GM13977 (cell line): Measurements from ENCODE around the gene SSR4.

ENCODE experiments used
- DNase-seq: peaks from one replicate; pipeline ENCODE4 v3.0.0; 2012; ENCODE audit warnings: low spot score
- in situ Hi-C: fragments of 300-500 bp; cut with MboI; formaldehyde crosslinking; loops from one replicate; pipeline ENCODE4 v1.12.0; 2022; ENCODE audit warnings: low sequenced_read_pairs, low pct_unique_long_range_greater_than_20kb, mixed read lengths, inconsistent platforms; ENCODE audit not compliant: unreplicated experiment
- TF ChIP-seq, protein P1 (sequence below): IDR thresholded peaks from 2 replicates; pipeline ENCODE4 v1.5.1; 2012; ENCODE audit warnings: mild to moderate bottlenecking, control low read depth; ENCODE audit not compliant: insufficient read depth; ENCODE audit errors: extremely low read depth, missing control alignments

The SSR4 gene

DNA sequence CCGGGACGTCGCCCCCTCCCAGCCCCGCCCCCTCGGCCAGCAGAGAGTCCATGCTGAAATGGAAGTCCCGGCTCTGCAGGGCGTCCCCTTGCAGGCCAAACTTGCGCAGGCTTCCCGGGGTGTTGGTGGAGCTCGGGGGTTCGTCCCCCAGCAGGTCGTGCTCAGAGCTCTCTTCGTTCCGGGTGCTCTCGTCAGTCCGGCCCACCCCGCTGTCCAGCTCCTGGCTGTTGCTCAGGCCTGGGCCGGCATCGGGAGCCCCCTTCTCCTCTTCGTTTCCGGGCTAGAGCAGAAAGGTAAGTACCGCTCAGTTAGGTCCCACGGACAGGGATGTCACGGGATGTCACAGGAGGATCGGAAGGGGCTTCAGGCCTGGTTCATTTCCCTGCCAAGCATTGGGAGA, 10.2 kb downstream of the SSR4 start:
- DNase-seq = no peak
- in situ Hi-C loops = no loop called here
- TF ChIP-seq, protein P1, sequence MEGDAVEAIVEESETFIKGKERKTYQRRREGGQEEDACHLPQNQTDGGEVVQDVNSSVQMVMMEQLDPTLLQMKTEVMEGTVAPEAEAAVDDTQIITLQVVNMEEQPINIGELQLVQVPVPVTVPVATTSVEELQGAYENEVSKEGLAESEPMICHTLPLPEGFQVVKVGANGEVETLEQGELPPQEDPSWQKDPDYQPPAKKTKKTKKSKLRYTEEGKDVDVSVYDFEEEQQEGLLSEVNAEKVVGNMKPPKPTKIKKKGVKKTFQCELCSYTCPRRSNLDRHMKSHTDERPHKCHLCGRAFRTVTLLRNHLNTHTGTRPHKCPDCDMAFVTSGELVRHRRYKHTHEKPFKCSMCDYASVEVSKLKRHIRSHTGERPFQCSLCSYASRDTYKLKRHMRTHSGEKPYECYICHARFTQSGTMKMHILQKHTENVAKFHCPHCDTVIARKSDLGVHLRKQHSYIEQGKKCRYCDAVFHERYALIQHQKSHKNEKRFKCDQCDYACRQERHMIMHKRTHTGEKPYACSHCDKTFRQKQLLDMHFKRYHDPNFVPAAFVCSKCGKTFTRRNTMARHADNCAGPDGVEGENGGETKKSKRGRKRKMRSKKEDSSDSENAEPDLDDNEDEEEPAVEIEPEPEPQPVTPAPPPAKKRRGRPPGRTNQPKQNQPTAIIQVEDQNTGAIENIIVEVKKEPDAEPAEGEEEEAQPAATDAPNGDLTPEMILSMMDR = no peak

DNA sequence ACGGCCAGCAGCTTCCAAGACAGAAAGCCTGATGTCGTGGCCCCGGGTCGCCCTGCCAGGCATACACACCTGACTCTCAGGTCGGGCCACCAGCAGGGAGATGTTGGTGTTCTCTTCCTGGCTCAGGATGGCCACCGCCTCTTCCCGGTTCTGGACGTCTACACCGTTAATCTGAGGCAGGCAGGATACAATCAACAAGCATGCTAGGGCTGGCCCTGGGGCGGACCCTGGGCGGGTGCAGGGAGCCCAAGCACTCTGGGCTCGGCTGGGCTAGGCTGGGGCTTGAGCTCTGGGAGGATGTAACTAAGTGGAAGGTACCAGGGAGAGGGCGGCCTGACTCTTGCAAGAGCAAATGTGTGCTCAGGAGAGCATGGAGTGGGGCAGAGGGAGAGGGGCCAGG, 11.0 kb downstream of the SSR4 start:
- DNase-seq = no peak
- TF ChIP-seq, protein P1 = no peak
- in situ Hi-C loops = no loop called here

DNA sequence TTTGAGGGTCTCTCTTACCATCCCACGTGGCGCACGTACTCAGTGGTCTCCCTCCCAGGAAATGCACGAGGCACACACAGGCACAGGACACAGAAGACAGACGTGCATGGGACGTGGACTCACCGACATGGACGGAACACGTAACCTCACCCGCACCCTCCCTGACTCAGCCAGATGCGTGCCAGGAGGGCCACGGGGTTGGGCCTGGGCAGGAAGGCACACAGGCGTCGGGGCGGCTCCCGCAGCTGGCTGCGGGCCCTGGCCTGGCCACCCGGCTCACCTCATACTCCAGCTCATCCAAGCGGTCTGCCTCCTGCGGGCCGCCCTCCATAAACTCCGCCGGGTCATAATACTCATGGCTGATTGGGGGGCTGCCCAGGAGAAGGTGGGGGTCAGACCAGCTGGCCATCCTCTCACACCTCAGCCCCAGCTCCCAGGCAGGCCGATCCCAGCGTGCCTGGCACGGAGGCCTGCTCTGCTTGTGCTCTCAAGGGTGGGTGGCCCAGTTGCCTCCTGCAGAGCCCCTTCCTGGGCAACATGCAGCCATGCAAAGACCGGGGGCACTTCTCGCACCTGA, 12.6 kb downstream of the SSR4 start:
- in situ Hi-C loops = no loop called here
- no peak for DNase-seq
- TF ChIP-seq, protein P1 = no peak

DNA sequence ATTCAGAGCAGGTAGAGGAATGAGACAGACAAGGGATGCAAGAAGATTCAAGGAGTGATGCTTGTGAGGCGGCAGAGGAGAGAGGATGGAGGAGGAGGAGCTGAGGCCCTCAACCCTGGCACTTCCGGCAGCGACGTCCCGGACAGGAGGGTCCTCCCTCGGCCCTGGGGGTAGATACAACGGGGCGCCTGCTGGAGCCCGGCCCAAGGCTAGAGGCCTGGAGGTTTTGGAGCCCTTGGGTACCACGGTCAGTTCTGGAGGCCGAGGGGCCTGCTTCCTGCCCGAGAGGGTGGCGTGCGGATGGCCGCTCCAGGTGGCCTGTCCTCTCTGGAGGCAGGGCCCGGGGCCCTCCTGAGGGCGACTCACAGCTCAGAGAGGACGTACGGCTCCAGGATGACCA, 13.5 kb downstream of the SSR4 start:
- no peak for DNase-seq
- TF ChIP-seq, protein P1 = no peak
- in situ Hi-C loops = no loop called here

DNA sequence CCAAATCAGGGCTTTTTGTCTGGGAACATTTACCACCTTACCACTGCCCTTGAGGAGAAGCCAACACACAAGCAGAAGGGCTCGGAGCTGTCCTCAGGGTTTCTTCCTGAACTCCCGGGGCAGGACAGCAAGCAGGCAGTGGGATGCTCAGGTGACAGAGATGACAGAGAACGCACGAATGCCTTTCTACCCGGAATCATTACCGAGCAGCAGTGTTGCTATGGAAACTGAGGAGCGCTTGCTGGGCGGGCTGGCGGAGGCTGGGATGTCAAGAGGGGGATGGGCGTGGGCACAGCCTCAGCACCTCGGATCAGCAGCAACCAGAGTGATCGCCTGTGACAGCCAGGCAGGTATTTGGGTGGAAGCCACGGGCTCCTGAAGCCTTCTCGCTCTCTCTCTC, 17.8 kb downstream of the SSR4 start:
- in situ Hi-C loops = no loop called here
- TF ChIP-seq, protein P1 = no peak
- DNase-seq = no peak

DNA sequence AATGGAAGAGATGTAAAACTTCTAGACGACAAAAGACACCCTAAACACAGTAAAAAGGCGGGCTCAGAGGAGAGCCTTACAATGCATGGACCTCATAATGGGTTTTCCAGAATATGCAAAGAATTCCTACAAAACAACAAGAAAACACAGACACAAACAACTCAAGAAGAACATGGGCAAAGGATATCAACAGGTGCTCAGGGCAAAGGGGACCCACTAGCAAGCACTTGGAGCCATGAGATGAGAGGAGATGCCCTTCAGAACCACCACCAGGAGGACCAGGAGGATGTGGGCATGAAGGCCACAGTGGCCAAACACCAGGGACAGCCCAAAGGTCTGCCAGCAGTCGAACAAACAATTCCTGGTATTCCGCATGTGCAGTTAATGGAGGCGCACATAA, 18.7 kb downstream of the SSR4 start:
- TF ChIP-seq, protein P1 = no peak
- in situ Hi-C loops = no loop called here

DNA sequence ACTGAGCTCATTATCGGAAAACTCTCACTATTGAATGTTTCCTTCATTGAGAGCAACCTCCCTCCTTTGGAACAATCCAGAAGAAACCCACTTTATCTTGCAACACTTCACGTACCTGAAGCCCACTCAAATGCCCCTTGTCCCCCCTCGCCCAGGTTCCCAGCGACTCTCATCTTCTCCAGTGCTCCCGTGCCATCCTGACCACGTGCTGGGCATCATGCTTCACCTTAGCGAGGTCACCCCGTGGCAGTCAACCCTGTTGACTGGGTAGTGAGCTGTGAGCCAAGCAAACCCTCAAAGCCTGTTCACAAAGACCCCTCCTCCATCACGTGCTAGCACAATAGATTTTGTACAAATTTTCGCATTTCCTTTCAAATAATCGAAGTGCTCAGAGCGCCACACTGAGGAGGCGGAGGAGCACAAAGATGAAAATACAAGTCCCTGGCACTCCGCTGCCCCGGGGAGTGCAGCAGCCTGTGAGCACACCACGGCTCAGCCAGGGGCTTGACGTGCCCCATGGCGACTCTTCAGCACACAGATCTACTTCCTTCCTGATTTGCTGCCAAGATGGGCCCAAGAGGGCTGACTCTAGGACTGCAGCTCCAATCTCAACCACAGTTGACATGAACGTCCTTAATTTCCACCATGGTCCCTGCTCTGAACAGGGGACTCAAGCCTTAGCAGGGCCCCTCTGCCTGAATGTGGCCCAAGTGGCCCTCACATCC, 20.3 kb downstream of the SSR4 start:
- TF ChIP-seq, protein P1 = no peak
- no peak for DNase-seq
- in situ Hi-C loops = no loop called here

More for the DNA sequence above, 18.7 kb downstream of the SSR4 start:
- DNase-seq = no peak
